Hypothalamus (tissue), 51 donors: ENCODE measurements around the gene PHTF2.
A peak's percentile ranks its signal among the peaks of the same experiment; 100 is the strongest.
"Not testable (repeated sequence)": the region's sequence is repeated elsewhere in the genome, so short reads cannot be mapped to it uniquely, and the experiment has no call there.

ENCODE experiments used
- DNase-seq, 51 donors: peaks; one replicate each; lab custom pipeline; 2025; lab: John Stamatoyannopoulos, UW

The PHTF2 gene

DNA sequence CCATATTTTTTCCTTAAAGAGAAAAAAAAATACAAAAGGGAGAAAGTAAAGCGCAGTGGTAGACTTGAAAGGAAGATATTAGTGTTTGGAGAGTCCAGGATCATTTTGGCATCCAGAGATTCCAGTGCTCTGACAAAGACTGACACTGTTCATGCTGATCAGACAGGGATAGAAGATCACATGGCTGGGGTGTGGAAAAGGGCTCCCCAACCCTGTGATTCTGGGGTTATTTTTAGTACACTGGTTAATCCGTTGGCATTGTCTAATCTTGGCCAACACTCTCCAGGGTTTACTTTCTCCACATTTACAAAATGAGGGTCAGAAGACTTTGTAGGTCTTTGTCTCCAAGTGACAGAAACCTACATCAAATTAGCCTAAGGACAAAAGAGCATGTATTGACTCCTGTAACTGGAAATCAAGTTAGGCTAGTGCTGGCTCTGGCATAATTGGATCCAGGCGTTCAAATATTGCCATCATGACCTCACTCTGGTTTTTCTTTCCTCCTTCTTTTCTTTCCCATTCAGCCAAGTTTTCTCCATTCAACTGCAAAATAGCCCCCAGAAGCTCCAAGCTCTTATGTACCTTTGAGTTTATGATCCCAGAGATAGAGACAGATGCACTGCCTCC, 181.6 kb downstream of the PHTF2 start:
- no peak for DNase-seq

DNA sequence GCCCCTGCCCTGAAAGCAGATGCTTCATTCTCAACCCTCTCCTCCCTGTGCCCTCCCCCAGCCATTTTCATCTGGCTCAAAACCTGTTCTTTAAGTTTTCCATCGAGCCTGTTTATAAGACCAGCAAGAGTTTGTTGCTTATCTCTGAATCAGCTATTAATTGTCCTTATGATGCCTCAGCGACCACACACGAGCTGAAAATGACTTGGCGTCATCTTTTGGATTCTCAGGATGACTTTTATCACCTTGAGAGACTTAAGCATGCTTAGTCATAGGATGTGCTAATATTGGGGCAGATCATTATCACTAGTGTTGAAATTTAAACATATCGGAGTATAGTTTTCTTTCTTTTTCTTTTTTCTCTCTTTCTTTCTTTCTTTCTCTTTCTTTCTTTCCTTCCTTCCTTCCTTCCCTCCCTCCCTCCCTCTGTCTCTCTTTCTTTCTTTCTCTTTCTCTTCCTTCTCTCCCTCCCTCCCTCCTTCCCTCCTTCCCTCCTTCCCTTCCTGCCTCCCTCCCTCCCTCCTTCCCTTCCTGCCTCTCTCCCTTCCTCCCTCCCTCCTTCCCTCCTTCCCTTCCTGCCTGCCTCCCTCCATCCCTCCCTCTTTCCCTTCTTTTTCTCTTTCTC, 184.5 kb downstream of the PHTF2 start:
- no peak for DNase-seq

DNA sequence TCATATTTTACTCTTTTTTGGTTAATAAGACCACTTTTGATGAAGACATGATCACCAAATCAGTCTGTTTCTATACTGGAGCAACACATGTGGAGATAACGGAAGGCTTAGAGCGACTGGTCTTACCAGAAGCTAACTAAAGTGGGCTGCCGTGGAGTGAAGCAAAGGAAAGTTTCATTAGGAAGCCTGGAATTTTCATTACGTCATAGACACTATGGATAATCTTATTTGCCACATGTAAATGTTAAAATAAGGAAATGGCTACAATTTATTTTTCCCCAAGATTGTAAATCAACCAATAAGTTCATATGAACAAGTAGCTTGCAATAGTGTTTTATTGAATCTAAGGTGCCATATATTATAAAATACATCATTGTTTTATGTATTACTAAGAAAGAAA, 185.4 kb downstream of the PHTF2 start:
- DNase-seq, result no peak

DNA sequence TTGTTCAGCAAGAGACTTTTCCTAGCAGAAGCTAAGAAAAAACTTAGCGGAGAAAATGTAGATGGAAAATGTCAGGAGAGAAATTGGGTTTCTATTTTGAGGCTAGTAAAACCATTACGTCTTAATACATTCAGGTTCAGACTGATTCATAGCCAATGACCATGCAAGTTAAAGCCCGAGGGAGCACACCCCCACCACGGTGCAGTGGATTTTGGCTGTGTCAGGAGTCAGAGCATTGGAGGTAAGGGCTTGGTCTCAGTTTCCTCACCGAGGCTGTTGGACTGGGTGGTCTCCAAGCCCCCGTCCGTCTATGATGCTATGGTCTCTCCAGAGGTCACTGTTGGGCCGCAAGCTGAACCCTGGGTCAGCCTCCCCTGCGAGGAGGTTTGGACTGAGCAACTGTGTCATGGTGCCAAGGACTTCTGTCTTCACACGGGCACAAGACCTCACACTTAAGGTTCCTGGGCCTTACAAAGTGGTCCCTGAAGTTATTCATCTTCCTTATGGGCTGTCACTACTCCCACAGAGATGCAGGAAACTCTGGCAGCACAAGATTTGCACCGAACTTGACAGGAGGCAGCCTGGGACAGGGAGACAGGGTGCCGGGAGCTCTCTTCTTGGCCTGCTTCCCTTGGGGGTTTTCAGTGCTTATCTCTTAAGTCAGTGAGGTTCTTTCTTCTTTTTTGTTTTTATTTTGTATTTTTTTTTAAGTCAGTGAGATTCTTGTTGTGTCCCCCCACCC, 186.8 kb downstream of the PHTF2 start:
- no peak for DNase-seq

DNA sequence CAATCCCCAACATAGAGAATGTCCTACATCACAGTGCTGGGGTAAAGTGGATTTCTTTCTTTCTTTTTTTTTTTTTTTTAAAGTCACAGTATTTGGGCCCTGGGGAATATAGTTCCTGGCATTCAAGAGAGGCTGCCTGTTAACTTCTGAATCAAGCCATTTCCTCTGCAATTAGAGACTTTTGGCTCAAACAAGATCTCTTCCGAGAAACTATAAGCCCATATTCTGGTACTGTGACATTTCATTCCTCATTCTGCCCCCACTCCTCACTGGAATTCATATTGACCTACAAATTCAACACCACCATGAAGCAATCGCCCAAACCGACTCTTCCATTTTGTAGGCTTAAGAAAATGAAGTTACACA, 187.4 kb downstream of the PHTF2 start:
- DNase-seq, result no peak

DNA sequence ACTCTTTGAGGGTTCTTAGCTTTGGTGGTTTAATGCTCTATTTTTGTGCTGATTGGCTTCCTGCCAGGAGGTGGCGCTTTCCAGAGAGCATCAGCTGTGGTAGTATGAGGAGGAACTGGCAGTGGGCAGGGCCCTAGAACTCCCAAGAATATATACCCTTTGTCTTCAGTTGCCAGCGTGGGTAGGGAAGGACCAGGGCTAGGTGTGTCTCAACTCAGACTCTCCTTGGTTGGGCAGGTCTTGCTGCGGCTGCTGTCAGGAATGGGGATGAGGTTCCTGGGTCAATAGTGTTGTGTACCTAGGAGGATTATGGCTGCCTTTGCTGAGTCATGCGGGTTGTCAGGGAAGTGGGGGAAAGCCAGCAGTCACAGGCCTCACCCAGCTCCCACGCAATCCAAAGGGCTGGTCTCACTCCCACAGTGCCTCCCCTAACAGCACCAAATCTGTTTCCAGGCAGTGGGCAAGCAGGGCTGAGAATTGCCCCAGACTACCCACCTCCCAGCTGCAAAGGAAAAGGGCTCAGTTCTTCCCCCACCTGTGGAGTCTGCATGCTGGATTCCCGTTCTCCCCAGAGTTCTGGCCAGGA, 191.5 kb downstream of the PHTF2 start:
- peak in 1 of 51 donors; percentile 1 for DNase-seq

DNA sequence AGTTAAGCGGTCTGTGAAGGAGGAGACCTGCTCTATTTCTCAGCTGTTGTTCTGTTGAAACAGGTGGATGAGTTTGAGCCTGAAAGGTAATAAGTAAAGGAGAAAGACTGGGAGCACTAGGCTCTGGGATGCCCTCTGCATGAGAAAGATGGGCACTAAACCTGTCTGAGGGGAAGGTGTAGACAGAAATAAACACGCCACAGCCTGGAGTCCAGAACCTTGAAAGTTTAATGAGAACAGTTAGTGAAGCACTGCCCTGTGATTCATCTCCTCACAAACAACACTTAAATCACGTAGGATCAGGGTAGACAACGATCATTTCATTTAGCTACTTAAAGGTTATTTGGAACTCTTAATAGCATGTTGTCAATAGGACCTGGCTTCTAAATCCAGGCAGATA, 193.1 kb downstream of the PHTF2 start:
- no peak for DNase-seq

DNA sequence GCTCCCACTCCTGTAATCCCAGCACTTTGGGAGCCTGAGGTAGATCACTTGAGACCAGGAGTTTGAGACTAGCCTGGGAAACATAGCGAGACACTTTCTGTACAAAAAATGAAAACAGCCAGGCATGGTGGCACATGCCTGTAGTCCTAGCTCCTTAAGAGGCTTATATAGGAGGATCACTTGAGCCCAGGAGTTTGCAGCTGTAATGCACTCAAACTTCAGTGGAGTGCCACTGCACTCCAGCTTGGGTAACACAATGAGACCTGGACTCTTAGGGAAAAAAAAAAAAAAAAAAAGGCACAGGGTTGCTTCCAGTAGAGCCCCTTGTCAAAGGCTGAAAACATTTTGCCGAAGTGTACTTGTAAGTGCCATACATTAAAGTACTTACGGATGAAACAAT, 195.3 kb downstream of the PHTF2 start:
- no peak for DNase-seq

DNA sequence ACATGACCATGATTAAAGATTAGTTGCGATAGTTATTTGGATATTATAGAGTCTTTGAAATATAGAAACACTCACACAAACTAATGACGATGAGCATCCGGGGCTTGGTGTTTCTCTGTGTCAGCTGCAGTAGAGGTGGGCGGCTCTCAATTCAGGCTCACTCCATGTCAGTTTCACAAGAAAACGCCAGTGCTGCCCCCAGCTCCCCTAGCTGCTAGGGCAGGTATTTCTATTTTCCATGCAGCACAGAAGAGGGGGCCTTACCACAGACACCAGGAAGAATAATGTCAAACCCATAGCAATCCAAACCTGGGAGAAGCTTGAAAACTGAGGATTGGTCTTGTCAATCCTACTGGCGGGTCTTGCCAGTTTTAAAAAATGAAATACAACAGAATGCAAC, 197.1 kb downstream of the PHTF2 start:
- DNase-seq, result no peak

DNA sequence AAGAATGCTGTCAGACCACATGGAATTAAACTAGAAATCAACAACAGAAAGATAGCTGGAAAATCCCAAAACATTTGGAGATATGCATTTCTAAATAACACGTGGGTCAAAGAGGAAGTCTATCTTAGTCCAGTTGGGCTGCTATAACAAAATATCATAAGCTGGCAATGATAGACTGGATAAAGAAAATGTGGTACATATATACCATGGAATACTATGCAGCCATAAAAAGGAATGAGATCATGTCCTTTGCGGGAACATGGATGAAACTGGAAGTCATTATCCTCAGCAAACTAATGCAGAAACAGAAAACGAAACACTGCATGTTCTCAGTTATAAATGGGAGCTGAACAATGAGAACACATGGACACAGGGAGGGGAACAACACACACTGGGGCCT, 200.6 kb downstream of the PHTF2 start:
- DNase-seq, result not testable (repeated sequence)

DNA sequence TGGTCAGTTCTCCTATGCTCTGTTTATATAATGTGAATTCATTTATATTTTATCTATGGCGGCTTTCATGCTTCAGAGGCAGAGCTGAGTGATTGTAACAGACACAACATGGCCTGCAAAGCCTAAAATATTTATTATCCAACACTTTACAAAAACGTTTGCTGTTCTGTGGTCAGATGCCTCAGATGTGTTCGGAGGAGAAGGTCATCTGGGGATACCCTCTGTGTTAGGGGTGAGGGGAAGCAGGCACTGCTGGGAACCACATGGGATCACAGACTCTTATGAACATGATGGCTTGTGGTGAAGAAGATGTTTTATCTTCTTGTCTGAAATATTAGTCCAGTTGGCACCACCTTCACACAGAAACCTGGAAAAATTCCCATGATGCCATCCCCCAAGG, 203.4 kb downstream of the PHTF2 start:
- no peak for DNase-seq

DNA sequence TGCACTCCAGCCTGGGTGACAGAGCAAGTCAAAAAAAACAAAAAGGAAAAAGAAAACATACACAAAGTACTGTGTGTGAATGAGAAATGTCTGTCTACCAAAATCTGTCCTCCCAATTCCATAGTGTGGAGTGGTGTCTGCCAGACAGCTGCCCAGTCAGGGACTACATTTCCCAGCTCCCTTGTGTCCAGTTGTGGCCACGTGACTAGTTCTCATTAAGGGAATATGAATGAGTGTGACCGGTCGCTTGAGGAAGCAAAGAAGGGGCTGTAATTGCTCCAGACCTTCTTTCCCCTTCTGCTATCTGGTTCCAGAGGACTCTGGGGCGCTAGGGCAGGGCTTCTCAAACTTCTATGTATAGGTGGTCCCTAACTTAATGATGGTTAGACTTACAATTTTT, 204.1 kb downstream of the PHTF2 start:
- DNase-seq, result no peak

DNA sequence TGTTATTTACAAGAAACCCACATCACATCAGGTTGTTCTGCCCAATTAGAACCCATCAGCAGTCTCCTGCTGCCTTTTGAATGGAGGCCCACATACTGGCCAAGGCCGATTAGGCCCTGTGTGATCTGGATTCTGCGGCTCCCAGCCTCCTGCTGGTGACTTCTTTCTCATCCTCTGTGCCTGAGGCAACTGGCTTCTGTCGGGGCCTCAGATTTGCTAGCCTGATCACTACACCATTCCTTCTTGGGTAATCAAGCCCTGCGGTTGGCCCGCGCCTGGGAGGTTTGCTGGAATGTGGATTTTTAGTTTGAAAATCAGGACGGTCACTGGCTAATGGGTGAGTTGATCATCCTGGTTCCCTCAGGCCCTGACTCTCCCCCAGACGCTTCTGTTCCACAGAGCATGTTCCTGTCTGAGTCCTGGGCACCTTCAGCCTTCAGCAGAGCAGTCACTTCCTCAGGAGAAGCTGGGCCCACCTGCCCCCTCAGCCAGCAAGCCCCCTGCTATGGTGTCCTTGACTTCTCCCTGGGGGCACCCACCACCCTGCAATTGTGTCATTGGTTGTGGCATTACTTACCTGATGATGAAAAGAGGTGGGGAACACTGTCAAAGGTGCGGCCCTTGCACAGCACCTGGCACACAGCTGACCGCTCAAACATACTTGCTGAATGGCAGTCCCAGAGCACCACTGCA, 207.6 kb downstream of the PHTF2 start:
- no peak for DNase-seq
